Forelimb muscle (tissue), 1 donor: ENCODE results near the gene SFSWAP. TPM values are rescaled to one million over a fixed set of nuclear protein-coding genes. Genes with fewer than 3 reads are reported as not detected.
"Not testable (repeated sequence)": the region's sequence is repeated elsewhere in the genome, so short reads cannot be mapped to it uniquely, and the experiment has no call there.

Experiments used
- DNase-seq: peaks from one replicate; pipeline ENCODE4 v3.0.0-alpha.2; 2013; ENCODE audit warnings: low read depth
- polyA plus RNA-seq: library from polyadenylated mRNA; unstranded; fragments of 120-200 nt; gene quantifications from one replicate; pipeline ENCODE4 v1.2.1, GENCODE V29; 2013; ENCODE audit not compliant: insufficient read length

Gene SFSWAP
- polyA plus RNA-seq, 1 donor, result 29.2 TPM

DNA sequence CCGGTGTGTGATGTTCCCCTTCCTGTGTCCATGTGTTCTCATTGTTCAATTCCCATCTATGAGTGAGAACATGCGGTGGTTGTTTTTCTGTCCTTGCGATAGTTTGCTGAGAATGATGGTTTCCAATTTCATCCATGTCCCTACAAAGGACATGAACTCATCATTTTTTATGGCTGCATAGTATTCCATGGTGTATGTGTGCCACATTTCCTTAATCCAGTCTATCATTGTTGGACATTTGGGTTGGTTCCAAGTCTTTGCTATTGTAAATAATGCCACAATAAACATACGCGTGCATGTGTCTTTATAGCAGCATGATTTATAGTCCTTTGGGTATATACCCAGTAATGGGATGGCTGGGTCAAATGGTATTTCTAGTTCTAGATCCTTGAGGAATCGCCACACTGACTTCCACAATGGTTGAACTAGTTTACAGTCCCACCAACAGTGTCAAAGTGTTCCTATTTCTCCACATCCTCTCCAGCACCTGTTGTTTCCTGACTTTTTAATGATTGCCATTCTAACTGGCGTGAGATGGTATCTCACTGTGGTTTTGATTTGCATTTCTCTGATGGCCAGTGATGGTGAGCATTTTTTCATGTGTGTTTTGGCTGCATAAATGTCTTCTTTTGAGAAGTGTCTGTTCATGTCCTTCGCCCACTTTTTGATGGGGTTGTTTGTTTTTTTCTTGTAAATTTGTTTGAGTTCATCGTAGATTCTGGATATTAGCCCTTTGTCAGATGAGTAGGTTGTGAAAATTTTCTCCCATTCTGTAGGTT is 98.8 kb downstream of the SFSWAP start:
- not testable (repeated sequence) for DNase-seq

GRCh38 chr12:131810726-131811125 is 99.8 kb downstream of the SFSWAP start:
- no peak for DNase-seq

DNA sequence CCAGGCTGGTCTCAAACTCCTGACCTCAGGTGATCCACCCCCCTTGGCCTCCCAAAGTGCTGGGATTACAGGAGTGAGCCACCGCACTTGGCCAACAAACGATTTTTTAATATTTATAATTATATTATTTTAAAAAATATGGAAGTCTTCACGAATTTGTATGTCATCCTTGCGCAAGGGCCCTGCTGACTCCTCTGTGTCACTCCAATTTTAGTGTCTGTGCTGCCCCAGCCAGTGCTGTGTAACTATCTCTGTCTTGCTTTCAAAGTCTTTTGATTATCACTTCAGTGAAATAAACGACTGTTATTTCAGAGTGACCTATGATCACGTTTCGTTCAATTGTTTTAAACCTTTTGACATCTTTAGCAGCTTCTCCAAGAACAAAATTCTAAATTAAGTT is 104.2 kb downstream of the SFSWAP start:
- DNase-seq, result no peak

DNA sequence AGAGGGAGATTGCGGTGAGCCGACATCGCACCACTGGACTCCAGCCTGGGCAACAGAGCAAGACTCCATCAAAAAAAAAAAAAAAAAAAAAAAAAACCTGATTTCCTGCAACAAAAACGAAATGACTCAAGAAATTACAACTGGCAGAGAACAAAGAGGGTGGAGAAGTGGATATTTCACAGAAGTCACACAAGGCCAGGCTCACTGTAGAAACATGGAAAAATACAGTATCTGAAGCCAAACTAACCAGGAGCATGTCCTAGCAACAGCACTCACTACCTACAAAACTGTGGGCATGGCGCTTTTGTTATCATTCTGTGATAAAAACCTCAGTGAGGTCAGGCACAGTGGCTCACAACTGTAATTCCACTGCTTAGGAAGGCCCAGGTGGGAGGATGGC is 105.6 kb downstream of the SFSWAP start:
- DNase-seq, result no peak

- no peak for DNase-seq
Observed at GRCh38 chr12:131817241-131817640, 106.4 kb downstream of the SFSWAP start.

GRCh38 chr12:131818821-131819585 is 108.1 kb downstream of the SFSWAP start:
- no peak for DNase-seq

- no peak for DNase-seq
Observed at GRCh38 chr12:131824450-131824849, 113.6 kb downstream of the SFSWAP start.

DNA sequence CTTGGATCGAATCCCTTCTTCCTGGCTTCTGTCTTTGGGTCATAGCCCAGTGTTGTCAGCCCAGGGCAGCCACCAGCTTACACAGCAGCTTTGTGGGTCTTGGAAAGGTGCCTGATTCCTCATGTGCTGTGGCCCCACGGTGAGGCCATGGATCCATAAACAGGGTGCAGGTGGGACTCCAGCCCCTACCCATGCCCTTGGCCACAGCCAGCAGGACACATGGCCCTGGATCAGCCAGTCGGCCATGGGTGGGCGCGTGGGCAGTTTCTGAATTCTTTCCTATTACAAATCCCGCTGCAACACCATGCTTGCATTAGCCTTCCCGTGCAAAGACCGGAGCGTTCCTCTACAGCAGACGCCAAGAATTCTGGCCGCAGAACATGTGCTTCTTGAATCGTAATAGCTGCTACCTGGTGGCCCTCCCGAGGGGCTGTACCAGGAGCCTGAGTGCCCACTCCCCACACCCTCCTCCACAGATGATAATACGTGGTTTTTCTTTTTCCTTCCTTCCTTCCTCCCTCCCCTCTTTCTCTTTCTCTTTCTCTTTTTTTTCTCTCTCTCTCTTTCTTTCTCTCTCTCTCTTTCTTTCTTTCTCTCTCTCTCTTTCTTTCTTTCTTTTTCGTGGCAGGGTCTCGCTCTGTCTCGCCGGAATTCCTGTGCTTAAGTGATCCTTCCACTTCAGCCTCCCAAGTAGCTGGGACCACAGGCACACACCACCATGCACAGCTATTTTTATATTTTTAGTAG is 114.4 kb downstream of the SFSWAP start:
- DNase-seq, result no peak

GRCh38 chr12:131826097-131826928 is 115.4 kb downstream of the SFSWAP start:
- DNase-seq, result no peak

GRCh38 chr12:131827961-131828534 is 117.2 kb downstream of the SFSWAP start, which contains the start of gene MMP17:
Gene MMP17 (plus strand): TSS chr12:131828393. CDS start chr12:131828495, 102 bp downstream.
- no peak for DNase-seq

- no peak for DNase-seq
Observed at GRCh38 chr12:131828671-131829355, 117.9 kb downstream of the SFSWAP start.

DNA sequence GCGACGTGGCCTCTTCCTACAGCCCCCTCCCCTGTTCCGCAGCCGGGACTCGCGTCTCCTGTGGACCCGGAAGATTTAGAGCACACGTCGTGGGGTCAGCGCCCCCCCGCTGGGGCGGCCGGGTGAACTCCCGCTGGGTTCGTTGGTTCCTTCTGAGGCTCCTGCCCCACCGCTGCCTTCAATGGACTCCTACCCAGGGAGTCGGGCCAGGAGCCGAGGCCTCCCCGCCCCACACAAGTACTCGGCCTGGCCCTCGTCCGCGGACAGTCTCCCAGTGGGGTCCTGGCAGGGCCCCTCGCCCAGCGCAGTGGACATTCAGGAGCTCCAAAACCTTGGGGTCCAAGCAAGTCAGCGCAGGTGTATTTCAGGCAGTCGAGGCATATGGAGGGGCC is 118.5 kb downstream of the SFSWAP start:
- no peak for DNase-seq

- DNase-seq, result no peak
Observed at GRCh38 chr12:131829791-131830334, 119.0 kb downstream of the SFSWAP start.

GRCh38 chr12:131830335-131830913 is 119.5 kb downstream of the SFSWAP start:
- DNase-seq, result peak; percentile 17

- DNase-seq, result no peak
Observed at GRCh38 chr12:131830914-131831571, 120.2 kb downstream of the SFSWAP start.

GRCh38 chr12:131831635-131832041 is 120.7 kb downstream of the SFSWAP start:
- peak; percentile 74 for DNase-seq

DNA sequence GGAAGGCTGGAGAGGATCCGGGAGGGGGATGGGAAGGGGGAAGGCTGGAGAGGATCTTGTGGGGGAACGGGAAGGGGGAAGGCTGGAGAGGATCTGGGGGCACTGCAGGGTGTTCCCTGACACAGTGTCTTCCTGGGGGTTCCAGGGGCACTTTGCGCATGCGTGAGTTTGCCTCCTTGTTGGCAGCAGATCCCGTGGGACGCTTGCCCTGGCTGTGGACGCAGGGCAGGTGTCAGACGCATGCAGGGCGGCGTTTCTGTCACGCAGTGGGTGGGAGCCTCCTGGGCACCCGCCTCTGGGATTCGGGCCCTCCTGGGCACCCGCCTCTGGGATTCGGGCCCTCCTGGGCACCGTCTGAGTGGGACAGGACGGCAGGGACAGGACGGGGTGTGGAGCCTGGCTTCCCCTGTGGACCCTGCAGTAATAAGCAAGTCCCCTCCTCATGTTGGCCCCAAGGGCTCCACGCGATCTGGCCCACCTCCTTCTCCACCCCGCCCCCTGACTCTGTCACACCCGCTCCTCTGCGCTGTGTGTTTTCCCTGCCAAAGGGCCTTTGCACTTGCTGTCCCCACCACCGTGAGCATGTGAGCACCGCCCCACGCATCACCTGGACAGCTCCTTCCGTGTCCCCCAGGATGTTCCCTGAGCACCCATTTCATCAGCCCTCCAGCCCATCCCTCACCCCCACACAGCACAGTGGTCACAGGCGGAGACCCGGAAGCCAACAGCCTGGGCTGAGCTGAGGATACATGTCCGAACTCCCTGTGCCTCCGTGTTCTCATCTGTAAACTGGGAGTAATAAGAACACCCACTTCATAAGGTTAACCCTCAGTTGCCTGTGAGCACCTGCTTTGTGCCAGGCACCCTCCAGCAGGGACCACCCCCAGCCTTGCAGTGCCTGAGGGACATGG is 121.7 kb downstream of the SFSWAP start:
- DNase-seq, result no peak

DNA sequence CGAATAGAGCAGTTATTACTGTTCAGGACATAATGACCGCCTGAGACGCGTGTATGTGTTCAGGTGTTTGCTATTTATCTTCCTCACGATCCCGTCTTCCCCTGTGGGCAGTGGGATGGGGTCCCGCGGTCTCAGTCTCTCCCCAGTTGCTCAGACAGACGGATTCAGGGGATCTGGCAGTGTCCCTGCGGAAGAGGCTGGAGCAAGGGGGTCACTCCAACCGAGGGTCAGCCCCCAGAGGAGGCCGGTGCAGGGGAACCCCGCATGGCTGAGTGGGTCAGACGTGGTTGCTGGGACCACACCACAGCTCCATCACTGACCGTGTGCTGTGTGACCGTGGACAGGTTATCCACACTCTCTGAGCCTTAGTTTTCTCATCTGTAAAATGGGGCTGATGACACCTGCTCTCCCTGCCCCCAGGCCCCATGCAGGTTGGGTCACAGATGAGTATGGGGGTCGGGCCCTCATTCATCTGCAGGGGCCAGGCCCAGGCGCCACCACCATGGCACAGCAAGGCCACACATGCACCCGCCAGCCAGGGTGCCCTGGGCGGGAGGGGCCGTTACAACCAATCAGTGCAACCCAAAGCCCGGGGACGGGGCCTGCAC is 122.5 kb downstream of the SFSWAP start:
- no peak for DNase-seq
